Activated CD8-positive, alpha-beta memory T cell treated with anti-CD3 and anti-CD28 coated beads, Interleukin-2, amount 50 U/mL, for 48 hours (primary cell): Measurements from ENCODE around the gene PTPRN2.
"Not testable (repeated sequence)": the region's sequence is repeated elsewhere in the genome, so short reads cannot be mapped to it uniquely, and the experiment has no call there.

Experiments
- DNase-seq: peaks from one replicate; pipeline ENCODE4 v3.0.0-alpha.2; 2020

The PTPRN2 gene

DNA sequence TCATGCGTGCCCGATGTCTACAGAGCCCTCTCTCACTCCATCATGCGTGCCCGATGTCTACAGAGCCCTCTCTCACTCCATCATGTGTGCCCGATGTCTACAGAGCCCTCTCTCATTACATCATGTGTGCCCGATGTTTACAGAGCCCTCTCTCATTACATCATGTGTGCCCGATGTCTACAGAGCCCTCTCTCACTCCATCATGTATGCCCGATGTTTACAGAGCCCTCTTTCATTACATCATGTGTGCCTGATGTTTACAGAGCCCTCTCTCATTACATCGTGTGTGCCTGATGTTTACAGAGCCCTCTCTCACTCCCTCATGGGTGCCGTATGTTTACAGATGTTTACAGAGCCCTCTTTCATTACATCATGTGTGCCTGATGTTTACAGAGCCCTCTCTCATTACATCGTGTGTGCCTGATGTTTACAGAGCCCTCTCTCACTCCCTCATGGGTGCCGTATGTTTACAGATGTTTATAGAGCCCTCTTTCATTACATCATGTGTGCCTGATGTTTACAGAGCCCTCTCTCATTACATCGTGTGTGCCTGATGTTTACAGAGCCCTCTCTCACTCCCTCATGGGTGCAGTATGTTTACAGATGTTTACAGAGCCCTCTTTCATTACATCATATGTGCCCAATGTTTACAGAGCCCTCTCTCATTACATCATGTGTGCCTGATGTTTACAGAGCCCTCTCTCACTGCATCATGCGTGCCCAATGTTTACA is 739.7 kb downstream of the PTPRN2 start:
- not testable (repeated sequence) for DNase-seq

DNA sequence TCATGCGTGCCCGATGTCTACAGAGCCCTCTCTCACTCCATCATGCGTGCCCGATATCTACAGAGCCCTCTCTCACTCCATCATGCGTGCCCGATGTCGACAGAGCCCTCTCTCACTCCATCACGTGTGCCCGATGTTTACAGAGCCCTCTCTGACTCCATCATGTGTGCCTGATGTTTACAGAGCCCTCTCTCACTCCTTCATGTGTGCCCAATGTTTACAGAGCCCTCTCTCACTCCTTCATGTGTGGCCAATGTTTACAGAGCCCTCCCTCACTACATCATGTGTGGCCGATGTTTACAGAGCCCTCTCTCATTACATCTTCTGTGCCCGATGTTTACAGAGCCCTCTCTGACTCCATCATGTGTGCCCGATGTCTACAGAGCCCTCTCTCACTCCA is 740.9 kb downstream of the PTPRN2 start:
- not testable (repeated sequence) for DNase-seq

DNA sequence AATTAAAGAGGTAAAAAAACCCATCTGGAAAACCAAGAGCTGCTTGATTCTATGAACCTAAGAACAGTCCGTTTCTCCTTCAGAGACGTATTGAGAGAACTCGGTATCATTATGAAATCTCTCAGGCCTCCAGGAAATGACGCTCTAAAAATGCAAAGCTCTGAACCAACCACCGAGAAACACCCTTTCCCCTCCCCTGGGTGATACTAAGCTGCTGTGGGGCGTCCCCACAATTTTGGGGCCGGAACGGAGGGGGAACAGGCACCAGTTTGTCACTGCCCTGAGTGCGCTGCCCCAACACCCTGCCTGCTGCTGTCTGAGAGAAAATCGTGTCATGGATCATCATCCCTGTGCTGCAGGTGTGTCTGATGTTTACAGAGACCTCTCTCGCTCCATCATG is 741.4 kb downstream of the PTPRN2 start:
- DNase-seq, result no peak

DNA sequence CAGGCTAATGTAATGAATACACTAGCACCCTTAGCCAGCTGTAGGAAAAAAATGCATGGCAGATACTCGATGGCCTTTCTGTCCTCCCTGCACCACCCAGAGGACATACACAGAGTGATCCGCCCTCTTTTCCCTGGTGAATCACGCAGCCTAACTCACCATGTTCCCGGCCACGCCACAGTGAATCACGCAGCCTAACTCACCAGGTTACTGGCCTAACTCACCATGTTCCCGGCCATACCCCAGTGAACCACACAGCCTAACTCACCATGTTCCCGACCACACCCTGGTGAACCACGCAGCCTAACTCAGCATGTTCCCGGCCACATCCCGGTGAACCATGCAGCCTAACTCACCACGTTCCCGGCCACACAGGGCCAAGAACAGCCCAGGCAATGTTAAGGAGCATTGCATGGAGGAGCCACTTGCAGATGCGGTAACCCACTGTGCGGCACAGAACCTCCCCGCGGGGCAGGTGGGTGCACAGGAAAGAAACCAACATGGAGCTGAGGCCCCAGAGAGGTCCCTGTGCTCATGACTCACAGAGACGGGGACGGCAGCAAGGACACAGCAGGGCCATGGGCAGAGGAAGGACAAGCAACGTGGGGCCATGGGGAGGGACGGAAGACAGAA is 742.3 kb downstream of the PTPRN2 start:
- DNase-seq, result no peak

DNA sequence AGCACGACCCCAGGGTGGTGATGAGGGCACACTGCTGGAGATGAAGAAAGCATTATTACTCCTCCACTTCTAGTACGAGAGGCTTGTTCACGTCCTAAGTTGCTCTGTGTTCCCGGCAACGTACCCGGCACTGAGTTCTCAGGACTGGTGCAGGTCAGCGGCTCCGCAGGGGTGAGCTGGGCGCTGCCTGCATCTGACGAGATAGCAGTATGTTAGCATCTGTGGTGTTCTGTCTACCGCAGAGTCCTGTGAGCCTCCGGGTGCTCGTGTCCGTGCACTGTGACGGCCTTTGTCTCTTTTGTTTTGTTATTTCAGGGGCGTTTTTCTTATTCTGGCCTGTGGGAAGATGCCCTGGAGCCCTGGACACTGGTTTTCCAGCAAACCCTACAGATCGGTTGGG is 743.0 kb downstream of the PTPRN2 start:
- no peak for DNase-seq

DNA sequence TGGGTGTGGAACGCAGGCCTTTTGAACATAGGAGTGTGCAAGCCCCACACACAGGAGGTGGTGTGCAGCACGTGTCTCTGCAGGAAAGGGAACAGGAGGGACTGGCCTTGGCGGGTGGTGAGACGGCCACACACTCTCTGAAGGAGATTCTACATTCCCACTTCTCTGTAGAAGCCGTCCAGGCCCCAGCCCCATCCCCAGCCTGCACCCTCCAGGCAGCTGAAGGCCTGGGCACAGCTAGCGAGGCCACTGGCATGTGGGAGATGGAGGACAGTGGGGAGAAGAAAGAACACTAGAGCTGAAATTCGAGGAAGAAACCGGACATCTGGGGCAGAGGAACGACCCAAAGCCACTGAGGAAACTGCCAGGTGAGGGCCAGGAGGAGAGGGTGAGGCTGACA is 743.5 kb downstream of the PTPRN2 start:
- no peak for DNase-seq

DNA sequence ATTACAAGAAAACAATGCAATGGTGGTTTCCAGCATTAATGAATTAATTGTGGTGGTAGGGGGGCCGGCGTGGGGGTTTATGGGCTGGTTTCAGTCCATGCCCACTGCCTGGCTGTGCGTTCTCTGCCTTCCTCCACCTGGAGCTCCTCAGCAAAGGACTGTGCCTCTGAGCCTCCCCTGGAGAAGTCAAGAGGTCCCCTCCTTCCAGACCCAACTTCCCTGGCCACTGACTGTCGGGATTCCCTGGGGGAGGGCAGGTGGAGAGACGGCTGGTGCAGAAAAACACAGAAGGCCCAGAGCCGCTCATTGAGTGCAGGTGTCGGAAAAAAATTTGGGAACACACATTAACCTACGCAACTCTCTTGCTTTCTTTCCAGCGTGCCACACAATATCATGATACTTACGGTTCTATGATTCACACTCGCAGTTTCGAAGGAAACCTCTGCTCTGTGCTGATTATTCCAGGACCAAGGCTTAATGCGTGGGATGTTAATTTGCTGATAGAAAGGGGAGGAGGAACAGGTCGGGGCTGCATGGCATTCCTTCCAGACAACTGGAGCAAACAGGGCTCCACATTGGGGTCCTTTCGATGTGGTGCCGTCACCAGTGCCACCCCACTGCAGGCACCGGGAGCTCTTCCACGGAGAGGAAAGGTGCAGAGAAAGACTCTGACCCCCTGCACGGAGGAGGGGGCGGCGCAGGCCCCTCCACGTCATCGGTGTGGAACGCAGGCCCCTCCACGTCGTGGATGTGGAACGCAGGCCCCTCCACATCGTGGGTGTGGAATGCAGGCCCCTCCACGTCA is 744.1 kb downstream of the PTPRN2 start:
- DNase-seq, result no peak

DNA sequence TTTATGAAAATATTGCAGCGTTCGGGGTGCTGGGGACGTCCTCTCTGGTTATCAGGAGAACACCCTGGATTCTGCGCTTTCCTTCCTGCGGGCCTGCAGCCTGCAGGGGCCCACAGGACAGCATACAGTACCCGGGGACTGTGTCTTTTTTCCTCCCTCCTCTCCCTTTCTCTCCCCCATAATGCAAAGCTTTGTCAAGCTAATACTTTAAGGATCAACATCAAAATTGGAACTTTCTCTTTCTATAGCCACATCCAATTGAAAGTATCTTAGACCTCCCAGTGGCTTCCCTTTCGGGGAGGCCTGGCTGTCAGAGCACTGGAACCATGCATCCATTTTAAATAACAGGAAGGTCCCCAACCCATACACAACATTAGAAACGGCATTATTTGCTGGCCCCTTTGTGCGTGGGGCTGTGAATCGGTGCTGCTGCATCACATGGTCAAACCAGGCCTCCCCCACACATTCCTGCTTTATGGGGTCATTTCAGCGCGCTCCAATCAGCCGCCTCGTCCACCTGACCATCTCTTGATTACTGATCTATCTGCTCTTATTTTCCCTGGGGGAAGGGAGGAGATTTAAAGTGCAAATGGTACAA is 745.8 kb downstream of the PTPRN2 start:
- no peak for DNase-seq

DNA sequence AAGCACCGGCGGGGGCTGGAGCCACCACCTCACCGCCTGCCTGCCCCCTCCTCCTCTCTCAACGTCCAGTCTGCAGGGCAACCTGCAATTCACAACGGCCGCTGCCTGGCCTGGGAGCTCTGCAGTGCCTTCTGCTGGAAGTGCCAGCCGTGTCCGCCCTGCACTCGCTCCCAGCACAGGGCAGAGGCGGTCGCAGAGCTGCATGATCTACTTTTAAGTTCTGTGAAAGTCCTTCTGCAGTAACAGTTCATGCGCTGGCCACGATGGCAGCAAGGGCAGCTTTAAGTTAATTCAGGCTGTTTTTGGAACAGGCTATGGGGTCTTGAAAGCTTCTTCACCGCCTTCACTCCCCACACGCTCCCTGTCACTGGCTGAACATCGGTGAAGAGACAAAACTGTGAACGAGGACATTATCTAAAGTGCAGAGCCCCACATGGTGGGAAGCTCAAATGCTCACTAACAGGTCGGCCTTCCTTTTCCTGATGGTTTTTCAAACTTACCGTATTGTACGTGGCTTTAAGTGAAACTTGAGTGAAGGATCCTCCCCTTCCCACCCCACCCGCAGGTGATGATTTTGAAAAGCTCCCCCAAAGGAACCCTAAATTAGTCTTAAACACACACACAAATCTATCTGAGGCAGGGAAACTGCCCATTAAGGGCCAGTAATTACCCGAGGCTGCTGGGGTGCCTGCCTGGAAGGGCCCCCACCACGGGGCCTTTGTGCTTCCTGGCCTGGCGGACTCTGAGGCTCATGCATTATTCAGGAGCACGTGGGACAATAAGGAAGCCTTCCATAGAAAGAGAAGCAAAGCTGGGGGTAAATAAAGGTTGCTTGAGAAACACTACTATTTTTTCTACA is 746.5 kb downstream of the PTPRN2 start:
- no peak for DNase-seq

DNA sequence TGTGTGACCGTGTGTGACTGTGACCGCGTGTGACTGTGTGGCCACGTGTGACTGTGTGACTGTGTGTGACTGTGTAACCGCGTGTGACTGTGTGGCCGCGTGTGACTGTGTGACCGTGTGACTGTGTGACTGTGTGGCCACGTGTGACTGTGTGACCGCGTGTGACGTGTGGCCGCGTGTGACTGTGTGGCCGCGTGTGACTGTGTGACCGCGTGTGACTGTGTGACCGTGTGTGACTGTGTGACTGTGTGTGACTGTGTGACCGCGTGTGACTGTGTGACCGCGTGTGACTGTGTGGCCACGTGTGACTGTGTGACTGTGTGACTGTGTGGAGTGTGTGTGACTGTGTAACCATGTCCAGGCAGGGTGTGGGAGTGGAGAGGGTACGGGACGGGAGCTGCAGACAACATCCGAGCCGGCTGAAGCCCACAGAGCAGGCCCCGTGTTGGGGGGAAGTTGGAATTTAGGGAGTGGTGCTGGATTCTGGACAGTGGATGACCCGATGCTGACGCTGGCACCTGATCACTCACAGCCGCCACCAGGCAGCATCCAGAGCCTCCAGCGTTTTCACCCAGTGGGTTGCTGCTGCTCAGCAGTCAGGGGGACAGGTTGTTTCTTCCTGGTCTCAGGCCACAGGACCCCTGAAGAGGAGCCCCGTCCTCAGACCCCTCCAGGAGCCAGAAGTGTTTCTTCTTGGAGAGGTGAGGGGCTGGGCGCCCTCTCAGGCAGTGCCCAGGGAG is 747.3 kb downstream of the PTPRN2 start:
- no peak for DNase-seq

DNA sequence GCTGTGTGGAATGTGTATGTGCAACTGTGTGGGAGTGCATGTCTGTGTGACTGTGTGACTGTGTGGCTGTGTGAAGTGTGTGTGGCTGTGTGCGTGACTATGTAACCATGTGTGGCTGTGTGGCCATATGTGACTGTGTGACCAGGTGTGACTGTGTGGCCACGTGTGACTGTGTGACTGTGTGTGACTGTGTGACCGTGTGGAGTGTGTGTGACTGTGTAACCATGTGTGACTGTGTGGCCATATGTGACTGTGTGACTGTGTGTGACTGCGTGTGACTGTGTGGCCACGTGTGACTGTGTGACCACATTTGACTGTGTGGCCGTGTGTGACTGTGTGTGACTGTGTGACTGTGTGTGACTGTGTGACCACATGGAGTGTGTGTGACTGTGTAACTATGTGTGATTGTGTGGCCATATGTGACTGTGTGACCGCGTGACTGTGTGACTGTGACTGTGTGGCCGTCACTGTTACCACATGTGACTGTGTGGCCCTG is 747.9 kb downstream of the PTPRN2 start:
- DNase-seq, result no peak

DNA sequence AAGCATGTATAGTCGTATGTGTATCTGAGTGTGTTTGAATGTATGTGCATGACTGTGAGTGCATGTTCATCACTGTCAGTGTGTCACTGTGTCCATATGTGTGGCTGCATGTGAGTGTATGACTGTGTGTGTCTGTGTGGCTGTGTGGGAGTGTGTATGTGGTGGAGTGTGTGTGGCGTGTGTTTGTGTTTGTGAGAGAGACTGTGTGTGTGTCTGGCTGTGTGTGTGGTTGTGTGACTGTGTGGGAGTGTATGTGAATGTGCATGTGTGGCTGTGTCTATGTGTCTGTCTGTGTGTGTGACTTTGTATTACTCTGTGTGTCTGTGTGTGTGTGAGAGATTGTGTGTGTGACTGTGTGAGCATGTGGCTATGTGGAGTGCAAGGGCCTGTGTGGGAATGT is 748.4 kb downstream of the PTPRN2 start:
- DNase-seq, result no peak

DNA sequence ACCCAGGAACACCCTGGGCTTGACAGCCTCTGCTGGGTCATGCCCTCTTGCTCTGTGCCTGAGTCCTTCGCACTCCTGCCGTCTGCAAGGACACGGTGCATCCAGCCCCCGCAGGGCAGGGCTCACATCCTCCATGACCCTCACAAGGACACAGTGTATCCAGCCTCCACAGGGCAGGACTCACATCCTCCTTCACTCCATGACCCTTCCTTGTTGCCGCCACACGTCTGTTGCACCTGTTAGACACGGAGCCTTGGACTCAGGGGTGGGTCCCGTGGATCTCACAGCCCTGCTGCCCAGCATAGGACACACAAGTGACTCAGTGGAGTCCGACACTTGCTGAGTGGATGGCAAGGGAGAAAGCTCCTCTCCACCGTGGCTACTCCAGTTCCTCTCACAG is 750.1 kb downstream of the PTPRN2 start:
- no peak for DNase-seq

DNA sequence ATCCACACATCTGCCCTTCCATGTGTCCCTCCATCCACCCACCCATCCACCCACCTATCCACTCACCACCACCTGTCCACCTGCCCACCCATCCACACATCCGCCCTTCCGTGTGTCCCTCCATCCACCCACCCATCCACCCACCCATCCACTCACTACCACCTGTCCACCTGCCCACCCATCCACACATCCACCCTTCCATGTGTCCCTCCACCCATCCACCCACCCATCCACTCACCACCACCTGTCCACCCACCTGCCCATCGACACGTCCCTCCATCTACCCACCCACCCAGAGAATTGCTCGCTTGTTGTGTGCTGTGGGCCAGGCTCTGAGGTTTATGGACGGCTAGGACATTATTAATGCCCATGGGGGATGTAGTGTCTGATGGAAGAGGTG is 750.6 kb downstream of the PTPRN2 start:
- DNase-seq, result no peak

DNA sequence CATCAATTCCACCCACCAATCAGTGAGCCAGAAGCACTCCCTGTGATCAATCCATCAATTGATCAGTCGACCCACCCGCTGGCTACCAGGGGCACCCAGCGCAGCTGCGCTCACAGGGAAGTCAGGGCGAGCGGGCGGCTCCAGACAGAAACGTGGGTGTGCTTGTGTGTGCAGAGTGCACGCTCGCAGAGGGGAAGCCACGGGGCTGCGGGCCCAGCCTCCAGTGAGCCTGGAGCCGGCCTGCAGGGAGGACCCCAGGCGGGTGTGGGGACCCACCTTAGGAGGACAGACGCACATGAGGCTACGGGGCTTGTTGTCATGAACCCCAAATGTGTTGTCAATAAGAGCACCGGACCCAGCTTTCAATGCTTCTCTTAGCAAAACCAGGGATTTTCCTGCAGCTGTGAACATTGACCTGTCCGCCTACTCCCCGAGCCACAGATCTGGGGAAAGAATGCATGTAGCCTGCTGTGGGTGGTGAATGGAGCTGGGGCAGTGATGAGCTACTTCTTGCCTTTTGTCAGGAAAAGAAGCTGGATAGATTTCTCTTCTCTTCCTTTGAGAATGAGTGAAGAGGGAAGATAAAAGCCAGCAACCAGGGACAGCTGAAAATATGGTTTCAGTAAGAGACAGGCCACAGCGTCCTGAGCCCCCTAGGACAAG is 753.0 kb downstream of the PTPRN2 start:
- no peak for DNase-seq

DNA sequence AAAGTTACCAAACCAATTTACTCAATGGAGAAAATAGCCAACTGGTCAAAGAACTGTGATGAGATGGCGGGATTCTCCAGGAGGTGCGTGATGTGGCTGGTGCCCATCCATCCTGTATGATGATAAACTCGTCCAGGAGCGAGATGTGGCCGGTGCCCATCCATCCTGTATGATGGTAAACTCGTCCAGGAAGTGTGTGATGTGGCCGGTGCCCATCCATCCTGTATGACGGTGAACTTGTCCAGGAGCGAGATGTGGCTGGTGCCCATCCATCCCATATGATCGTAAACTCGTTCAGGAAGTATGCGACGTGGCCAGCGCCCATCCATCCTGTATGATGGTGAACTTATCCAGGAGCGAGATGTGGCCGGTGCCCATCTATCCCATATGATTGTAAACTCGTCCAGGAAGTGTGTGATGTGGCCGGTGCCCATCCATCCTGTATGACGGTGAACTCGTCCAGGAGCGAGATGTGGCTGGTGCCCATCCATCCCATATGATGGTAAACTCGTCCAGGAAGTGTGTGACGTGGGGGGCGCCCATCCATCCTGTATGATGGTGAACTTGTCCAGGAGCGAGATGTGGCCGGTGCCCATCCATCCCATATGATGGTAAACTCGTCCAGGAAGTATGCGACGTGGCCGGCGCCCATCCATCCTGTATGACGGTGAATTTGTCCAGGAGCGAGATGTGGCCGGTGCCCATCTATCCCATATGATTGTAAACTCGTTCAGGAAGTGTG is 754.6 kb downstream of the PTPRN2 start:
- DNase-seq, result no peak

DNA sequence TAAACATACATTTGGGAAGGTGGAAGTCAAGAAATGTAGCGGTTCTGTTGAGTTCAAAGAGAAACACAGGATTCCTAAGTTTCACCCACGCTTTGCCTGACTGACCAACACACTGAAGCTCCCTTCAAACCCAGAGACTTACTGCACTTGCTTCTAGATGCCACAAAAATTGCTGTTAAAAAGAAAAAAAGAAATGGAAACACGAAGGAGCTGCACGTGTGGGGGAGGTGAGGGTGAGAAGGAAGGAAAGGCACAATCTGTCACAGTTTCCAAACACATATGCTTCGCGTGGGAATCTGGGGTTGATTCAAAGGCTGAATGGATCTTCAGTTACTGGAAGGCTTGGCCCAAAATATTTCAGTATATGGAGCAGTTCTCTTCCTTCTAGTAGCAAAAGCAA is 755.2 kb downstream of the PTPRN2 start:
- DNase-seq, result no peak

DNA sequence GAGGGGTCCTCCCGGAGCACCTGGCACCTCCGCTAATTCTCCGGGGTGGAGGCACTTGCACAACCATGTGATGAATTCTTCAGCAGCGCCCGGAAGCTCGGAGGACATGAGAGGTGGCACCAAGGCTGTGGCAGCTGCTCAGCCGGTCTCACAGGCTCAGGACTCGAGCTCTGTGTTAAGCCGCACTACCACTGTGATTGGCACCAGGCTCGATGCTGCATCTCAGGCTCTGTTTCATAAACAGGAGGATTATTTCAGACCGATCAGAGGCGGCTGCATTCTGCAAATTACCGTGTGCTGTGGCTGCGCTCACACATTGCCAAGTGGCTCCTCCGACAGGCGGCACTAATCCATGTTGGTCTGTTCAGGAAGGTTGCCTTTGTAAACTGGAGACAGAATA is 755.6 kb downstream of the PTPRN2 start:
- DNase-seq, result no peak

DNA sequence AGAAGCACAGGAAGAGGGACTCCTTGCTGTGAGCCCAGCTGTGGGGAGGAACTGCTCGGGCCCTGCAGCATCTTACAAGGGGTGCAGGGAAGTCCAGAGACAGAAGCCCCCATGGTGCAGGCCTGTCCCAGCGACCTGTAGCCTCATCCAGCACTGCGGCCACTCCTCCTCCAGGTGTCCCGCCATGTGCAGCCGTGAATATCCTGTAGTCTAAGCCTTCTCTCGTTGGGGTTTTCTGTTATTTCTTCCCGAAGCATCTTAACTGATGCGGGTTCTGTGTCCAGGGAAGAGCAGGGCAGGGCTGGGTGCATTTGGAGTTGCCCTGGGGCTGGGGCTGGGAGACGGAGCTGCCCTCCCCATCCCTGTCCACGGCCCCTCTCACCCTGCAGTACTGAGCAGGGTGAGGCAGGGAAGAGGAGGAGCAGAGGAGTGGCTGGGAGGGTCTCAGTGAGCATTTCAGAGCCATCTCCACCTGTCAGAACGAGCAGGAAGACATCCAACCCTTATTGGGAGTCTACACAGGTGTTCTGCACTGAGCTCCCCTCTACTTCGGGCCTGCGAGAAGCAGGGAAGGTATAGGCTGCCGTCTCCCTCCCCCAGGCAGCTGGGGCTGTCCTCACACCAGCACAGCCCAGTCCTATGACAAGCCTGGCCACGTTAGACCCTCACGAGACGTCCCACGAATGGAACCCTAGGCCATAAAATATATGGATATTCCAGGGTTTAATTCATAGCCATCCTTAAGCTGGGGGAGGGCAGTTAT is 756.3 kb downstream of the PTPRN2 start:
- DNase-seq, result no peak

DNA sequence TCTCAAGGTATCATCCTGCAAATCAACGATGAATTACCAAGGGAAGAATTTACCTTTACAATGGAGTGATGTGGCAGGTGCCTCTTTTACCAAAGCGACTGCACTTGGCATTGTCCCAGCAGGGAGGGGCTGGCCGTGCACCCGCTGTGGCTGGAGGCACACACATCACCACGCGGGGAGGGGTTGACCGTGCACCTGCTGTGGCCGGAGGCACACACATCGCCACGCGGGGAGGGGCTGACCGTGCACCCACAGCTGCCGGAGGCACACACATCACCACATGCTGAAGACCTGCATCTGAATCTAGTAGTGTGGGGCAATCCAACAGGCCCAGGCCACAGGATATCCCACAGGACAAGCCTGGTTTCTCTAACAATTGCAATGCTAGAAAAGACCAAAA is 757.3 kb downstream of the PTPRN2 start:
- DNase-seq, result no peak
